OCI-LY3 (cell line): ENCODE data around the gene PCDHGA6.
"Not testable (repeated sequence)": the region's sequence is repeated elsewhere in the genome, so short reads cannot be mapped to it uniquely, and the experiment has no call there.

Experiments used
- EZH2phosphoT487 ChIP-seq: fragments of 200-600 bp; shearing (Covaris generic); IDR thresholded peaks from 2 replicates; pipeline ENCODE4 v1.6.1; 2018; ENCODE audit warnings: antibody characterized with exemption, mixed run types, low read depth
- TF ChIP-seq, protein P1 (sequence below): fragments of 200-600, 300-600 bp; sonication (generic); IDR thresholded peaks from 2 replicates; pipeline ENCODE4 v1.5.1; 2014; ENCODE audit warnings: antibody characterized with exemption, low read length, low read depth

DNA sequence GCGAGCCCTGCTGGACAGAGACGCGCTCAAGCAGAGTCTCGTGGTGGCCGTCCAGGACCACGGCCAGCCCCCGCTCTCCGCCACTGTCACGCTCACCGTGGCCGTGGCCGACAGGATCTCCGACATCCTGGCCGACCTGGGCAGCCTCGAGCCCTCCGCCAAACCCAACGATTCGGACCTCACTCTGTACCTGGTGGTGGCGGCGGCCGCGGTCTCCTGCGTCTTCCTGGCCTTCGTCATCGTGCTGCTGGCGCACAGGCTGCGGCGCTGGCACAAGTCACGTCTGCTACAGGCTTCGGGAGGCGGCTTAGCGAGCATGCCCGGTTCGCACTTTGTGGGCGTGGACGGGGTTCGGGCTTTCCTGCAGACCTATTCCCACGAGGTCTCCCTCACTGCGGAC lies 41.1 kb upstream of the PCDHGA6 start:
- TF ChIP-seq, protein P1, sequence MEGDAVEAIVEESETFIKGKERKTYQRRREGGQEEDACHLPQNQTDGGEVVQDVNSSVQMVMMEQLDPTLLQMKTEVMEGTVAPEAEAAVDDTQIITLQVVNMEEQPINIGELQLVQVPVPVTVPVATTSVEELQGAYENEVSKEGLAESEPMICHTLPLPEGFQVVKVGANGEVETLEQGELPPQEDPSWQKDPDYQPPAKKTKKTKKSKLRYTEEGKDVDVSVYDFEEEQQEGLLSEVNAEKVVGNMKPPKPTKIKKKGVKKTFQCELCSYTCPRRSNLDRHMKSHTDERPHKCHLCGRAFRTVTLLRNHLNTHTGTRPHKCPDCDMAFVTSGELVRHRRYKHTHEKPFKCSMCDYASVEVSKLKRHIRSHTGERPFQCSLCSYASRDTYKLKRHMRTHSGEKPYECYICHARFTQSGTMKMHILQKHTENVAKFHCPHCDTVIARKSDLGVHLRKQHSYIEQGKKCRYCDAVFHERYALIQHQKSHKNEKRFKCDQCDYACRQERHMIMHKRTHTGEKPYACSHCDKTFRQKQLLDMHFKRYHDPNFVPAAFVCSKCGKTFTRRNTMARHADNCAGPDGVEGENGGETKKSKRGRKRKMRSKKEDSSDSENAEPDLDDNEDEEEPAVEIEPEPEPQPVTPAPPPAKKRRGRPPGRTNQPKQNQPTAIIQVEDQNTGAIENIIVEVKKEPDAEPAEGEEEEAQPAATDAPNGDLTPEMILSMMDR: not testable (repeated sequence)
- not testable (repeated sequence) for TF ChIP-seq EZH2phosphoT487
